ENCODE measurements around the gene RAB35. TPM values are rescaled to one million over a fixed set of nuclear protein-coding genes. Genes with fewer than 3 reads are reported as not detected.

The RAB35 gene
- total RNA-seq, 1 donor from 2014 or later = 44.4 TPM

DNA sequence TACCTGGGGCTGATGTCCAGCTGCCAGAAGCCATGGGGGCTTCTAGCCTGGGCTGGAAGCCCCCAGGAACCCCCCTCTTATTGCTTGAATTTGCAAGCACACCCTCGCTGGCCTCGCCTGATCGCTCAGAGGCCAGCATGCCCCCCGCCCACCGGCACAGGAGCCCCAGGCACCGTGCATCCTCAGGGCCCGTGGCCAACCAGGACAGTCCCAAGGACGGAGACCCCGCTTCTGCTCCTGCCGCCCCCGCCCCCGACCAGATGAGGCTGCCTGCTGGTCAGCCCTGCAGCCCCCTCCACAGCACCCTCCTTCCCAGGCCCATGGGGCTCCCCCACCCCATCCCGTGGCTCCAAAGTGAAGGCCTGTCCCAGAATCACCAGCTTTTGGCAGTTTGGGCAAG, 21.2 kb downstream of the RAB35 start:
- Mint-ChIP-seq H3K9me3 (ENCODE audit: low read depth) (no peaks in the 10 kb centered on the region), H3K4me3 (ENCODE audit: unreplicated experiment) (no peak overlapping the region), H3K4me1 (ENCODE audit: low read depth) (peaks cover 4% of the 10 kb centered on the region), H3K27me3 (ENCODE audit: low read depth) (no peaks in the 10 kb centered on the region), H3K27ac (ENCODE audit: unreplicated experiment) (no peak overlapping the region), H3K36me3 (ENCODE audit: low read depth) (peaks cover 14% of the 10 kb centered on the region)
- TF ChIP-seq, protein P1, sequence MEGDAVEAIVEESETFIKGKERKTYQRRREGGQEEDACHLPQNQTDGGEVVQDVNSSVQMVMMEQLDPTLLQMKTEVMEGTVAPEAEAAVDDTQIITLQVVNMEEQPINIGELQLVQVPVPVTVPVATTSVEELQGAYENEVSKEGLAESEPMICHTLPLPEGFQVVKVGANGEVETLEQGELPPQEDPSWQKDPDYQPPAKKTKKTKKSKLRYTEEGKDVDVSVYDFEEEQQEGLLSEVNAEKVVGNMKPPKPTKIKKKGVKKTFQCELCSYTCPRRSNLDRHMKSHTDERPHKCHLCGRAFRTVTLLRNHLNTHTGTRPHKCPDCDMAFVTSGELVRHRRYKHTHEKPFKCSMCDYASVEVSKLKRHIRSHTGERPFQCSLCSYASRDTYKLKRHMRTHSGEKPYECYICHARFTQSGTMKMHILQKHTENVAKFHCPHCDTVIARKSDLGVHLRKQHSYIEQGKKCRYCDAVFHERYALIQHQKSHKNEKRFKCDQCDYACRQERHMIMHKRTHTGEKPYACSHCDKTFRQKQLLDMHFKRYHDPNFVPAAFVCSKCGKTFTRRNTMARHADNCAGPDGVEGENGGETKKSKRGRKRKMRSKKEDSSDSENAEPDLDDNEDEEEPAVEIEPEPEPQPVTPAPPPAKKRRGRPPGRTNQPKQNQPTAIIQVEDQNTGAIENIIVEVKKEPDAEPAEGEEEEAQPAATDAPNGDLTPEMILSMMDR (IDR thresholded peaks at IDR 0.05) = no peak
- DNase-seq (ENCODE audit: low spot score) = no peak

DNA sequence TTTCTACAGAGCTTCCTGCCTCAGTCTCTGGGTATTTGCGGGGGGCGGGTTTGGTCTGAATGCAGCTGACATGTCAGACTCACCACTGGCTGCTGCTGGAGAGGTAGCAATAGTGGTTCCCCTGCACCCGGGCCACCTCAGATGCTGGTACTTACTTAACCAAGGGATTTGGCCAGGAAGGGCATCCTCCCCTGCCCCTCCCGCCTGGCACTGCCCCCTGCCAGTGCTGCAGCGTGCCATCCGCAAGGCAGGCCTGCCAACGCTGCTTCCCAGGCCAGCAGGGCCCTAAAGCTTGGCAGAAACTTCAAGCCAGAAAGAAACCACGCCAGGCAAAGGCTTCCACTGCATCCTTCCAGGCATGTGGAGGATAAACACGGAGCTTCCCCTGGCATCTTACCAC, 22.1 kb downstream of the RAB35 start:
- Mint-ChIP-seq H3K4me3 (ENCODE audit: unreplicated experiment) (no peak overlapping the region), H3K36me3 (ENCODE audit: low read depth) (peaks cover 12% of the 10 kb centered on the region), H3K4me1 (ENCODE audit: low read depth) (peaks cover 4% of the 10 kb centered on the region), H3K27me3 (ENCODE audit: low read depth) (no peaks in the 10 kb centered on the region), H3K27ac (ENCODE audit: unreplicated experiment) (no peak overlapping the region), H3K9me3 (ENCODE audit: low read depth) (no peaks in the 10 kb centered on the region)
- TF ChIP-seq, protein P1 (IDR thresholded peaks at IDR 0.05) = no peak
- peak; percentile 66 for DNase-seq (ENCODE audit: low spot score)

DNA sequence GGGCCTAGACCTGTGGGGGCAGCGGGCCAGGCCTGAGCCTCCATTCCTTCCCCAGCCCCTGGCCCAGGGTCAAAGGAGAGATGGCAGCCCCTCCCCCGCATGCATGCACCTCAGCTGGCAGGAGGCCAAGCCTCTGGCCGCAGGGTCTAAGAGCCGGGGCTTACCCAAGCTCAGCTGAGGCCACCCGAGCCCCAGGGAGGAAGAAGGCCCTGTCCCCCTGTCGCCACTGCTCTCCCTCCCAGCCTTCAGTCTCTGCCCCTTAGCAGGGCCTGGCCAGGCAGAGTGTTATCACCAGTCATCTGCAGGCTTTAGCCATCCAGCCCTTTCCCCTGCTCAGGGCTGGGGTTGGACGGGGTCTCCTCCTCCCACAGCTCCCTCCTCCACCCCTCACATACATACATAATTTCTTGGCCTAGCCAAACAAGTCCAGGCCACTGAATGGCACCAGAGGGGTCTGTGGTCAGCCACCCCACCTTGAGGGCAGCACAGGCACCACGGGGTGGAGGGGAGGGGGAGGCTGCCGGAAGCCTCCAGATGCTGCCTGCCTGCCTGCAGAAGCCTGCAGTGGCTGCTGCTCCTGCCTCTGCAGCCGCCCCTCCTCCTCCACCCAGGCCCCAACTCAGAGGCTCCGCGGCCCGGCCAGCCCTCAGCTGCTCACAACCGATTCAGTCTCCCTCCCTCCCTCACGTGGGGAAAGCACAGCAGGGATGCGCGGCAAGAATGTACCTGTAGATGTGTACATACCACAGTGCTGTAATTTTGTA, 22.8 kb downstream of the RAB35 start:
- TF ChIP-seq, protein P1 (IDR thresholded peaks at IDR 0.05) = no peak
- Mint-ChIP-seq H3K27ac (ENCODE audit: unreplicated experiment) (no peak overlapping the region), H3K9me3 (ENCODE audit: low read depth) (no peaks in the 10 kb centered on the region), H3K27me3 (ENCODE audit: low read depth) (no peaks in the 10 kb centered on the region), H3K4me1 (ENCODE audit: low read depth) (peaks cover 4% of the 10 kb centered on the region), H3K4me3 (ENCODE audit: unreplicated experiment) (no peak overlapping the region), H3K36me3 (ENCODE audit: low read depth) (peaks cover 12% of the 10 kb centered on the region)
- DNase-seq (ENCODE audit: low spot score) = peak; percentile 86

DNA sequence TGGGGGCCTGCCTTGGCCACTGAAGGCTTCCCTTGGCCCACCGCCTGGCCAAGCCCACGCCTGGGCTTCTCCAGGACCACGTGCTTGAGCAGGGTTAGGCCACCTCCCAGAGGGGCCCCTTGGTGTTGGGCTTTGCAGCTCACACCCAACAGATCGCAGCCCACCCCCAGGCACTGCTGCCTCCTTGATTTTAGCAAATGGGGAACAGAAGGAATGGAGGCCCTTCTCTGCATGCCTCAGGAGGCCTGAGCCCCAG, 23.3 kb downstream of the RAB35 start:
- TF ChIP-seq, protein P1 (IDR thresholded peaks at IDR 0.05) = no peak
- no peak for DNase-seq (ENCODE audit: low spot score)
- Mint-ChIP-seq H3K27me3 (ENCODE audit: low read depth) (no peaks in the 10 kb centered on the region), H3K4me3 (ENCODE audit: unreplicated experiment) (no peak overlapping the region), H3K36me3 (ENCODE audit: low read depth) (peaks cover 12% of the 10 kb centered on the region), H3K27ac (ENCODE audit: unreplicated experiment) (no peak overlapping the region), H3K9me3 (ENCODE audit: low read depth) (no peaks in the 10 kb centered on the region), H3K4me1 (ENCODE audit: low read depth) (peaks cover 4% of the 10 kb centered on the region)

DNA sequence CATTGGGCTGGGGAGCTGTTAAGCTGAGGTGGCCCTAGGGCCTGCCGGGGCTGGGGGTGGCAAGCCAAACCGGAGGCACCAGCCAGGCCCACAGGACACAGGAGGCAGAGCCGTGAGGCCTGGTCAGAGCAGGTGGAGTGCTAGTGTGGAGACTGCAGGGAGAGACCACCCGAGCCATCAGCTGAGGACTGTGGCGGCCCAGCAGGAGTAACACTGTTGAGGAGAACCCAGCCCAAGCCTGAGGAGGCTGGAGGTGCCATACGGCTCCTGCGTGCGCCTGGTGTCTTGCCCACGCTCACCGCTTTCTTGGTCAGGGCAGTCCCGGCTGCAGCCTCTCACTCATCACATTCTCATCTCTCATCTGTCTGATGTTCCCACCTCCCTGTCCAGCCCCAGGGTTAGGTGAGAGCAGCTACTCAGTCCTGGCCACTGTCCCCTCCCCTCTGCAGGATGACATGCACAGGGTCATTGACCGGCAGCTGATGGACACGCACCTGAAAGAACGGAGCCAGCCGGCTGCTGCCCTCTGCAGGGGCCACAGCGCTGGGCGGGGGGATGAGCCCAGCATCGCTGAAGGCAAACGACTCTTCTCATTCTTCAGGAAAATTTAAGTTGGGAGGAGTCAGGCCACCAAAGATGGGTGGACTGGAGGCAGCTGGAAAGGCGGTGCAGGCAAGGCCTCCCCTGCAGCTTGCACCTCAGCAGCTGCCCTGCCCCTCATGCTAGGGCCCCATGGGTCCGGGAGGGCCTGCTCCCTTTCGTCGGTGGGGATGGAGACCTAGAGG, 23.8 kb downstream of the RAB35 start:
- Mint-ChIP-seq H3K27me3 (ENCODE audit: low read depth) (no peaks in the 10 kb centered on the region), H3K4me1 (ENCODE audit: low read depth) (peaks cover 4% of the 10 kb centered on the region), H3K9me3 (ENCODE audit: low read depth) (no peaks in the 10 kb centered on the region), H3K36me3 (ENCODE audit: low read depth) (peaks cover 12% of the 10 kb centered on the region), H3K4me3 (ENCODE audit: unreplicated experiment) (no peak overlapping the region), H3K27ac (ENCODE audit: unreplicated experiment) (no peak overlapping the region)
- TF ChIP-seq, protein P1 (IDR thresholded peaks at IDR 0.05) = no peak
- no peak for DNase-seq (ENCODE audit: low spot score)
